Measurements from ENCODE around the gene LIG4.

- TF ChIP-seq, protein P1, sequence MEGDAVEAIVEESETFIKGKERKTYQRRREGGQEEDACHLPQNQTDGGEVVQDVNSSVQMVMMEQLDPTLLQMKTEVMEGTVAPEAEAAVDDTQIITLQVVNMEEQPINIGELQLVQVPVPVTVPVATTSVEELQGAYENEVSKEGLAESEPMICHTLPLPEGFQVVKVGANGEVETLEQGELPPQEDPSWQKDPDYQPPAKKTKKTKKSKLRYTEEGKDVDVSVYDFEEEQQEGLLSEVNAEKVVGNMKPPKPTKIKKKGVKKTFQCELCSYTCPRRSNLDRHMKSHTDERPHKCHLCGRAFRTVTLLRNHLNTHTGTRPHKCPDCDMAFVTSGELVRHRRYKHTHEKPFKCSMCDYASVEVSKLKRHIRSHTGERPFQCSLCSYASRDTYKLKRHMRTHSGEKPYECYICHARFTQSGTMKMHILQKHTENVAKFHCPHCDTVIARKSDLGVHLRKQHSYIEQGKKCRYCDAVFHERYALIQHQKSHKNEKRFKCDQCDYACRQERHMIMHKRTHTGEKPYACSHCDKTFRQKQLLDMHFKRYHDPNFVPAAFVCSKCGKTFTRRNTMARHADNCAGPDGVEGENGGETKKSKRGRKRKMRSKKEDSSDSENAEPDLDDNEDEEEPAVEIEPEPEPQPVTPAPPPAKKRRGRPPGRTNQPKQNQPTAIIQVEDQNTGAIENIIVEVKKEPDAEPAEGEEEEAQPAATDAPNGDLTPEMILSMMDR (IDR thresholded peaks at IDR 0.05) = no peak
- TF ChIP-seq POLR2A (IDR thresholded peaks at IDR 0.05) (no peak), EP300 (IDR thresholded peaks at IDR 0.05) (no peak), POLR2AphosphoS5 (IDR thresholded peaks at IDR 0.05) (no peak)
These were observed 19.5 kb downstream of the LIG4 start for GRCh38 chr13:108195861-108196260.

Measured in stomach (tissue), 4 donors.